ENCODE data around the gene ZMYM4. TPM values are rescaled to one million over a fixed set of nuclear protein-coding genes. Genes with fewer than 3 reads are reported as not detected.

ZMYM4 gene
- polyA plus RNA-seq, 6 donors from 2014 or later = 17.1 to 42.0 (median 36.6) TPM

GRCh38 chr1:35259561-35259960, 8.9 kb upstream of the ZMYM4 start:
- Mint-ChIP-seq H3K4me3 (no peak overlapping the region), H3K27ac (no peak overlapping the region), H3K36me3 (no peaks in the 10 kb centered on the region), H3K9me3 (no peaks in the 10 kb centered on the region), H3K27me3 (peaks cover 7 to 26% (median 8%) of the 10 kb centered on the region in 3 donors), H3K4me1 (no peaks in the 10 kb centered on the region)
- DNase-seq = no peak
- no peak for ATAC-seq (ENCODE audit: low read depth in 2 of 2)

- H3K27ac Mint-ChIP-seq = no peak overlapping the region
Observed at GRCh38 chr1:35261412-35262120, 6.9 kb upstream of the ZMYM4 start.

DNA sequence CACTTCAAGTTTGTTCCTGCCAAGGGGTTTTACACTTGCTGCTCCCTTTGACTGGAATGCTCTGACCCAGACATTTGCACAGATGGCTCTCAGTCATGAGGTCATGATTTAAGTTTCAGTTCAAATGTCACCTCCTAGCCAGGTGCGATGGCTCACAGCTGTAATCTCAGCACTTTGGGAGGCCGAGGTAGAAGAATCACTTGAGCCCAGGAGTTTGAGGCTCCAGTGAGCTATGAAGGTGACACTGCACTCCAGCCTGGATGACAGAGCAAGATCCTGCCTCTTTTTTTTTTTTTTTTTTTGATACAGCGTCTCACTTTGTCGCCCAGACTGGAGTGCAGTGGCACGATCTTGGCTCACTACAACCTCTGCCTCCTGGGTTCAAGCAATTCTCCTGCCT, 4.5 kb upstream of the ZMYM4 start:
- Mint-ChIP-seq H3K9me3 (no peaks in the 10 kb centered on the region), H3K4me1 (peaks cover 4 to 8% (median 6%) of the 10 kb centered on the region in 3 donors), H3K36me3 (peaks cover 0 to 8% of the 10 kb centered on the region in 2 donors), H3K27me3 (peaks cover 8 to 26% (median 12%) of the 10 kb centered on the region in 3 donors), H3K27ac (peak overlapping the region in 1 of 6 donors; percentile 41), H3K4me3 (peak overlapping the region in 1 of 8 donors; percentile 55)
- no peak for DNase-seq
- no peak for ATAC-seq (ENCODE audit: low read depth in 2 of 2)

More at GRCh38 chr1:35261412-35262120, 6.9 kb upstream of the ZMYM4 start:
- H3K9me3 Mint-ChIP-seq = no peaks in the 10 kb centered on the region
- H3K4me3 Mint-ChIP-seq = no peak overlapping the region
- H3K27me3 Mint-ChIP-seq = peaks cover 8 to 34% (median 12%) of the 10 kb centered on the region in 3 donors
- no peaks in the 10 kb centered on the region for H3K36me3 Mint-ChIP-seq
- no peaks in the 10 kb centered on the region for H3K4me1 Mint-ChIP-seq
- ATAC-seq (ENCODE audit: low read depth in 2 of 2) = no peak
- no peak for DNase-seq

GRCh38 chr1:35264871-35265270, 3.6 kb upstream of the ZMYM4 start:
- Mint-ChIP-seq H3K9me3 (no peaks in the 10 kb centered on the region), H3K36me3 (peaks cover 0 to 8% of the 10 kb centered on the region in 2 donors), H3K27me3 (peaks cover 8 to 26% (median 12%) of the 10 kb centered on the region in 3 donors), H3K4me1 (peaks cover 4 to 14% (median 12%) of the 10 kb centered on the region in 3 donors), H3K4me3 (peak overlapping the region in 1 of 8 donors; percentile 32), H3K27ac (peak overlapping the region in 1 of 6 donors; percentile 13)
- no peak for ATAC-seq (ENCODE audit: low read depth in 2 of 2)
- no peak for DNase-seq

- Mint-ChIP-seq H3K4me1 (peaks cover 10 to 25% (median 19%) of the 10 kb centered on the region in 3 donors), H3K9me3 (no peaks in the 10 kb centered on the region), H3K27ac (no peak overlapping the region), H3K36me3 (peaks cover 0 to 8% of the 10 kb centered on the region in 2 donors), H3K27me3 (peaks cover 8 to 26% (median 12%) of the 10 kb centered on the region in 3 donors), H3K4me3 (peak overlapping the region in 1 of 8 donors; percentile 72)
- ATAC-seq (ENCODE audit: low read depth in 2 of 2) = no peak
- DNase-seq = no peak
Observed at GRCh38 chr1:35266306-35266705, 2.2 kb upstream of the ZMYM4 start.

DNA sequence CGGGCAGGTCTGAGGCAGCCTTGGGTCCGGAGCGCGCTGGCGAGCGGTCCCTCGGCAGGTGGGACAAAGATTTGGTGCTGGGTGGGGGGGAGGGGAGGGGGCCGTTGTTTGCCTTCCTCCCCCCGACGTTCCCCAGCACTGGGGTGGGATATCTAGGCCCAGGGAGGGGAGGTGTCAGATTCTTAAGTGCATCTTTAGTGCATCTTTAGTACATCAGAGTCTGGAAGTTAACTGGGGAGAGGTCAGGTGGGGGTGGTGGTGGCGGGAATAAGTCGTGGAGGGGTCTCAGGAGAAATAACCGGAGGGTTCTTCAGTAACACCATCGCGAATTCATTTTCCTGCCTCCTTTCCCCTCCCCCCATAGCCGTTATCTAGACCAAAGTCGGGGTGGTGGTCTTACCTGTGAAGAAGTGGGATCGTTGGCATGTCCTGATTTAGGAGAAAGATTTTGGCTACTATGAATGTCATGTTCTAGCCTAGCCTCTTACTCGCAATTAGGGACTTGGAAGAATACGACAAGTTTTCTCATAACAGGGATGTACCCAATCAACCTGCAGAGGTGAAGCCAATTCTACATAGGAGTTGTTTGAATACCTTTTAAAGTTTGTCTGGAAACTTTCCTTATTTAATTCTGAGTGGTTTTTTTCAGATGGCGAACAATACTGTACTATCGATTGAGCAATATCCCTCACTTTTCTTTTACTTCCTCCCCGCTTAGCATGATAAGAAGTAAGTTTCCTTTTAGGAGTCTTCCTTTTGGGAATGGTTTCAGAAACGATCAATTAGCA, 886 bp downstream of the ZMYM4 start:
- DNase-seq (no peak), ATAC-seq (ENCODE audit: low read depth in 2 of 2) (no peak)
- peak overlapping the region; percentile 76 to 97 (median 90) for H3K4me3 Mint-ChIP-seq
- H3K36me3 Mint-ChIP-seq = peaks cover 0 to 8% of the 10 kb centered on the region in 2 donors
- H3K27me3 Mint-ChIP-seq = peaks cover 0 to 9% (median 7%) of the 10 kb centered on the region in 3 donors
- H3K4me1 Mint-ChIP-seq = peaks cover 10 to 33% (median 24%) of the 10 kb centered on the region in 3 donors
- H3K27ac Mint-ChIP-seq = peak overlapping the region; percentile 33 to 92 (median 75)
- H3K9me3 Mint-ChIP-seq = no peaks in the 10 kb centered on the region

- Mint-ChIP-seq H3K4me1 (peaks cover 10 to 33% (median 24%) of the 10 kb centered on the region in 3 donors), H3K4me3 (peak overlapping the region in 7 of 8 donors; percentile 76 to 97 (median 90))
Observed at GRCh38 chr1:35269989-35270289, 1.4 kb downstream of the ZMYM4 start.

DNA sequence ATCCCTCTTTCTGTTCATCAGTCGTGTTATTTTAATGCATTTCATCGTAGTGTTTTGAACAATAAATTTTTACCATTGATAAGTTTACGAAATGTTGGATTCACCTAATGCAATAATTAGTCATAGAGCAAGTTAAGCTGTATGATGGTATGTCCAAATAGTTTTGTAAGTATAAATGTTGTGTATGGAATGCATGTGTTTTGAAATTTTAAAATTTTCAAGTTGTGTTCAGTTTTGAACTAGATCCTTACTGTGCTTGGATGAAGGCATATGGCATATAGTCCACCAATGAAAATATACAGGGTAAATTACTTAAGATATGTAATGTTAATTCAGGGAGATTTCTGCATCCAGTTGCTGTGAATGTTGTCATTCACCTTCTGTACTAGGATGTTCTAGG, 2.3 kb downstream of the ZMYM4 start:
- no peak for ATAC-seq (ENCODE audit: low read depth in 2 of 2)
- Mint-ChIP-seq H3K36me3 (peaks cover 0 to 8% of the 10 kb centered on the region in 2 donors), H3K4me1 (peaks cover 10 to 33% (median 24%) of the 10 kb centered on the region in 3 donors), H3K27me3 (no peaks in the 10 kb centered on the region), H3K27ac (peak overlapping the region in 1 of 6 donors; percentile 67), H3K9me3 (no peaks in the 10 kb centered on the region), H3K4me3 (peak overlapping the region in 6 of 8 donors; percentile 20 to 85 (median 41))
- DNase-seq = no peak

More at GRCh38 chr1:35269989-35270289, 1.4 kb downstream of the ZMYM4 start:
- no peaks in the 10 kb centered on the region for H3K9me3 Mint-ChIP-seq
- DNase-seq (no peak), ATAC-seq (ENCODE audit: low read depth in 2 of 2) (no peak)
- H3K27me3 Mint-ChIP-seq = peaks cover 0 to 4% (median 2%) of the 10 kb centered on the region in 3 donors
- H3K27ac Mint-ChIP-seq = peak overlapping the region in 2 of 6 donors; percentile 78 to 89
- H3K36me3 Mint-ChIP-seq = peaks cover 0 to 8% of the 10 kb centered on the region in 2 donors

DNA sequence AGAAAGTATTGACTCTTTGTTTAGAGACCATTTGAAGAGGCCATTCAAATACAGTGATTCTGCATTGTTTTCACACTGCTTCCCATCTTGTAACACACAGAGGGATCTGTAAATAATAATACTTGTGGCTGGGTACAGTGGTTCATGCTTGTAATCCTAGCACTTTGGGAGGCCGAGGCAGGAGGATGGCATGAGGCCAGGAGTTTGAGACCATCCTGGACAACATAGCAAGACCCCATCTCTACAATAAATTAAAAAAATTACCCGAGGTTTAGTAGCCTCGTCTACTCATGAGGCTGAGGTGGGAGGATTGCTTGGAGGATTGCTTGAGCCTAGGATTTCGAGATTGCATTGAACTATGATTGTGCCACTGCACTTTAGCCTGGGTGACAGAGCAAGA, 5.7 kb downstream of the ZMYM4 start:
- H3K9me3 Mint-ChIP-seq = peaks cover 0 to 2% (median under 1%) of the 10 kb centered on the region in 7 donors
- ATAC-seq (ENCODE audit: low read depth in 2 of 2) = no peak
- peaks cover 17 to 35% (median 27%) of the 10 kb centered on the region in 3 donors for H3K4me1 Mint-ChIP-seq
- H3K27me3 Mint-ChIP-seq = no peaks in the 10 kb centered on the region
- no peak overlapping the region for H3K4me3 Mint-ChIP-seq
- H3K36me3 Mint-ChIP-seq = peaks cover under 1 to 6% of the 10 kb centered on the region in 2 donors
- no peak overlapping the region for H3K27ac Mint-ChIP-seq
- no peak for DNase-seq

DNA sequence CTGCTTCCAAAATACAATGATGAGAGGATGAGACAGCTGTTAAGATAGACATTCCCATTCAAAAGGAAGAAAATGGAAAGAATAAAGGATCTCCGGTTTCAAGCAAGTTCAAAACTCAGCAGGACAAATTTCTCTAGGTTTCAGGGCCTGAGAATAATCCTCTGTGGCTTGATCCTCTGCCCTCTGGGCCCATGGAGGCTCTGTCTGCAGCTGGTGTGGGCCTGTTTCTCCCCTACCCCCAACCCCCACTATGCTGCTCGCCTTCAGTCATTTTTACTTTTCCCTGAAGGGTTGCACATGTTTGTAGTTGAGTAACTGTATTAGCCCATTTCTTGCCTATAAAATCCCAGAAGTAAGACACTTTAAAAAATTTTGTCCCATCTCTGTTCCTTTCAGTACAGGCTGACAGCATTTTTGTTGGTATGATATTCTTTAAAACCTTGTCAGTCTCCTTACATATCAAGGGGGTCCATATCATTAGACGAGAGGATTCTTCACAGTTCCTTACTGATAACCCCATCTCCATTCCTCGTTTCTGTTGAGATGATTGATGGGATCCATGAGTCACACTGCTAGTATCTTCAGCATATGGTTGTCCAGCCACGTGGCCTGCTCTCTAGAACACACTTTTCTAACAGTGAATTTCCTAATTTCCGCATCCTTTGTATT, 10.5 kb downstream of the ZMYM4 start:
- Mint-ChIP-seq H3K4me3 (no peak overlapping the region), H3K4me1 (peaks cover 16 to 22% (median 21%) of the 10 kb centered on the region in 3 donors), H3K27ac (peak overlapping the region in 1 of 6 donors; percentile 20), H3K9me3 (peaks cover 5 to 24% (median 16%) of the 10 kb centered on the region in 7 donors), H3K36me3 (peaks cover 18 to 24% of the 10 kb centered on the region in 2 donors), H3K27me3 (no peaks in the 10 kb centered on the region)
- no peak for DNase-seq
- no peak for ATAC-seq (ENCODE audit: low read depth in 2 of 2)

GRCh38 chr1:35279555-35279904, 11.0 kb downstream of the ZMYM4 start:
- Mint-ChIP-seq H3K36me3 (peaks cover 22 to 24% of the 10 kb centered on the region in 2 donors), H3K4me3 (no peak overlapping the region), H3K27me3 (no peaks in the 10 kb centered on the region), H3K9me3 (peaks cover 5 to 27% (median 18%) of the 10 kb centered on the region in 7 donors), H3K4me1 (peaks cover 16 to 22% (median 21%) of the 10 kb centered on the region in 3 donors), H3K27ac (peak overlapping the region in 1 of 6 donors; percentile 20)
- DNase-seq (no peak), ATAC-seq (ENCODE audit: low read depth in 2 of 2) (no peak)

GRCh38 chr1:35280006-35280405, 11.5 kb downstream of the ZMYM4 start:
- H3K4me1 Mint-ChIP-seq = peaks cover 19 to 26% (median 21%) of the 10 kb centered on the region in 3 donors
- H3K4me3 Mint-ChIP-seq = no peak overlapping the region
- DNase-seq (no peak), ATAC-seq (ENCODE audit: low read depth in 2 of 2) (no peak)
- H3K27ac Mint-ChIP-seq = peak overlapping the region in 2 of 6 donors; percentile 30 to 77
- H3K9me3 Mint-ChIP-seq = peaks cover 5 to 29% (median 20%) of the 10 kb centered on the region in 7 donors
- H3K27me3 Mint-ChIP-seq = no peaks in the 10 kb centered on the region
- peaks cover 24 to 26% of the 10 kb centered on the region in 2 donors for H3K36me3 Mint-ChIP-seq

GRCh38 chr1:35281565-35281964, 13.1 kb downstream of the ZMYM4 start:
- no peak overlapping the region for H3K4me3 Mint-ChIP-seq
- H3K27ac Mint-ChIP-seq = no peak overlapping the region
- no peak for DNase-seq
- no peaks in the 10 kb centered on the region for H3K27me3 Mint-ChIP-seq
- H3K9me3 Mint-ChIP-seq = peaks cover 5 to 29% (median 20%) of the 10 kb centered on the region in 7 donors
- peaks cover 24 to 29% of the 10 kb centered on the region in 2 donors for H3K36me3 Mint-ChIP-seq
- ATAC-seq (ENCODE audit: low read depth in 2 of 2) = no peak
- peaks cover 20 to 27% (median 23%) of the 10 kb centered on the region in 3 donors for H3K4me1 Mint-ChIP-seq

Measured in naive B cell (primary cell).